OCI-LY1 (cell line): ENCODE measurements around the gene SPTBN2.
A peak's percentile ranks its signal among the peaks of the same experiment; 100 is the strongest.

Source experiments
- H2AFZ ChIP-seq: fragments of 200-600 bp; sonication (generic), shearing (Covaris generic); 2 replicates; pipeline ENCODE4 v1.6.0; 2014; ENCODE audit warnings: antibody characterized with exemption, mild to moderate bottlenecking, low read length
- H3F3A ChIP-seq: fragments of 200-600 bp; sonication (generic), shearing (Covaris generic); 2 replicates; pipeline ENCODE4 v1.6.0; 2014; ENCODE audit warnings: mild to moderate bottlenecking, antibody characterized with exemption, low read length, moderate library complexity; ENCODE audit not compliant: insufficient read depth
- H3K27ac ChIP-seq: fragments of 200-600 bp; sonication (generic); 2 replicates; pipeline ENCODE4 v1.5.1; 2014; ENCODE audit warnings: low read length, mixed run types, mild to moderate bottlenecking, low read depth; ENCODE audit not compliant: poor library complexity, severe bottlenecking
- H3K27me3 ChIP-seq: fragments of 200-600 bp; sonication (generic); 2 replicates; pipeline ENCODE4 v1.6.0; 2014; ENCODE audit warnings: antibody characterized with exemption, mild to moderate bottlenecking, low read length, moderate library complexity; ENCODE audit not compliant: insufficient read depth
- H3K36me3 ChIP-seq: fragments of 200-600 bp; sonication (generic); 2 replicates; pipeline ENCODE4 v1.6.1; 2014; ENCODE audit warnings: mild to moderate bottlenecking, antibody characterized with exemption, low read length, moderate library complexity, mixed read lengths; ENCODE audit not compliant: insufficient read depth
- H3K4me1 ChIP-seq: fragments of 200-600 bp; sonication (generic); 2 replicates; pipeline ENCODE4 v1.5.1; 2014; ENCODE audit warnings: mild to moderate bottlenecking, low read length, moderate library complexity; ENCODE audit not compliant: insufficient read depth, severe bottlenecking
- H3K4me2 ChIP-seq: fragments of 200-600 bp; sonication (generic), shearing (Covaris generic); 2 replicates; pipeline ENCODE4 v1.6.1; 2014; ENCODE audit warnings: low read length
- H3K4me3 ChIP-seq: fragments of 200-600 bp; sonication (generic); 2 replicates; pipeline ENCODE4 v1.5.1; 2014; ENCODE audit warnings: low read length, low read depth, mild to moderate bottlenecking, mixed read lengths; ENCODE audit not compliant: poor library complexity, severe bottlenecking
- H3K79me2 ChIP-seq: fragments of 200-600 bp; shearing (Covaris generic); 2 replicates; pipeline ENCODE4 v1.6.1; 2016; ENCODE audit warnings: mixed run types, low read length, mixed read lengths; ENCODE audit not compliant: insufficient read depth
- H3K9ac ChIP-seq: fragments of 200-600 bp; sonication (generic), shearing (Covaris generic); 2 replicates; pipeline ENCODE4 v1.6.1; 2014; ENCODE audit warnings: mild to moderate bottlenecking, low read length, mixed read lengths
- H3K9me2 ChIP-seq: fragments of 200-600 bp; sonication (generic), shearing (Covaris generic); 2 replicates; pipeline ENCODE4 v1.6.1; 2014; ENCODE audit warnings: low read depth, mild to moderate bottlenecking, low read length, mixed read lengths
- H3K9me3 ChIP-seq: fragments of 200-600 bp; shearing (Covaris generic); 2 replicates; pipeline ENCODE4 v1.6.1; 2014; ENCODE audit warnings: low read length, mixed read lengths
- H4K20me1 ChIP-seq: fragments of 200-600 bp; sonication (generic), shearing (Covaris generic); 2 replicates; pipeline ENCODE4 v1.6.0; 2016; ENCODE audit warnings: mild to moderate bottlenecking, low read length; ENCODE audit not compliant: insufficient read depth
- CTCF ChIP-seq: fragments of 200-600 bp; sonication (generic), shearing (Covaris generic); IDR thresholded peaks from 2 replicates; pipeline ENCODE4 v1.5.1; 2017; ENCODE audit warnings: mild to moderate bottlenecking, antibody characterized with exemption, low read length, moderate library complexity, mixed read lengths
- EZH2 ChIP-seq: fragments of 200-600 bp; sonication (generic), shearing (Covaris generic); IDR thresholded peaks from 2 replicates; pipeline ENCODE4 v1.8.0; 2017; ENCODE audit warnings: borderline replicate concordance, mixed run types, mild to moderate bottlenecking, antibody characterized with exemption, low read length, moderate library complexity, mixed read lengths

Gene SPTBN2

DNA sequence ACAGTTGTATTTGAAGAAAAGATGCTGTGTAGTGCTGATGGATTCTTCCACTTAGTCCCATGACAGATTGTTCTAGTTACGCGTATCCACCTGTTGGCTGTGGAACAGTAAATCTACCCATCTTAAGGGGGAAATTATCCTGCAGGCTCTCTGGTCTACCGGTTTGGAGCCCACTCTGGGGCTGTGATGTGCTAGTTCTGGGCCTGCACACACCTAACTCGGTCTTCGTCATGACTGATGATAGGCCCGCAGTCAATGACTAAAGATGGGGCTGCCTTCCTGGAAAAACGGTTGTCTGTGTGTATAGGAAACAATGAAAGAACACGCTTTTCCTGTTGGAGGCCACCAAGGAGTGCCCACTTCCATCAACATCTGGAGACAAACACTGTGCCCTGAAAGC is 45.1 kb downstream of the SPTBN2 start:
- peaks cover 27% of the 10 kb centered on the region for H3K36me3 ChIP-seq
- H3K4me2 ChIP-seq = no peak overlapping the region
- H3K9me3 ChIP-seq = peaks cover 5% of the 10 kb centered on the region; the same call in 1 of the 2 replicates
- H2AFZ ChIP-seq = no peak overlapping the region
- H3K27ac ChIP-seq = no peak overlapping the region
- H3K27me3 ChIP-seq = no peaks in the 10 kb centered on the region
- no peaks in the 10 kb centered on the region for H3K79me2 ChIP-seq
- H3K4me1 ChIP-seq = no peaks in the 10 kb centered on the region
- no peak overlapping the region for H3K9ac ChIP-seq
- H4K20me1 ChIP-seq = no peaks in the 10 kb centered on the region
- no peak for TF ChIP-seq EZH2
- no peak for TF ChIP-seq CTCF
- H3K4me3 ChIP-seq = no peak overlapping the region
- H3F3A ChIP-seq = no peaks in the 10 kb centered on the region
- no peaks in the 10 kb centered on the region for H3K9me2 ChIP-seq

DNA sequence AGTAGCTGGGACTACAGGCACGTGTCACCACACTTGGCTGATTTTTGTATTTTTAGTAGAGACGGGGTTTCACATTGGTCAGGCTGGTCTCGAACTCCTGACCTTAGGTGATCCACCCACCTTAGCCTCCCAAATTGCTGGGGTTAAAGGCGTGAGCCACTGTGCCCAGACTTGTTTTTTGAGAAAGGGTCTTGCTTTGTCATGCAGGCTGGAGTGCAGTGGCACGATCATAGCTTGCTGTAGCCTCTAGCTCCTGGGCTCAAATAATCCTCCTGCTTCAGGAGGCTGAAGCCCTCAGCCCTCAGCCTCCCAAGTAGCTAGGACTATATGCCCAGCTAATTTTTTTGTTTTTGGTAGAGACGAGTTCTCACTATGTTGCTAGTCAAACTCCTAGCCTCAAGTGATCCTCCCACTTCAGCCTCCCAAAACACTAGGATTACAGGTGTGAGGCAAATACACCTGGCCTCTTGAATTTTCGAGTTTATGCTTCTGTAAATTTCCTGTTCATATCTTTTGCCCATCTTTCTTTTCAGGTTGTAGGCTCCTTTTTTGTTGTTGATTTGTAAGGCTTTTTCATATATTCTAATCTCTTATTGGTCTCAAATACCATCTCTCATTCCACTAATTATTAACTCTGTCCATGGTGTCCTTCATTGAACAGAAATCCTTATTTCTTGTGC is 47.9 kb downstream of the SPTBN2 start:
- peaks cover 12% of the 10 kb centered on the region for H3K36me3 ChIP-seq
- H3K9me3 ChIP-seq = peaks cover 5% of the 10 kb centered on the region; the same call in 1 of the 2 replicates
- H2AFZ ChIP-seq = no peak overlapping the region
- H3K9me2 ChIP-seq = no peaks in the 10 kb centered on the region
- no peaks in the 10 kb centered on the region for H4K20me1 ChIP-seq
- peaks cover 4% of the 10 kb centered on the region; the same call in 1 of the 2 replicates for H3F3A ChIP-seq
- no peak overlapping the region for H3K4me3 ChIP-seq
- H3K4me1 ChIP-seq = peaks cover 17% of the 10 kb centered on the region
- H3K27me3 ChIP-seq = no peaks in the 10 kb centered on the region
- peaks cover 3% of the 10 kb centered on the region; the same call in 1 of the 2 replicates for H3K79me2 ChIP-seq
- TF ChIP-seq EZH2 = no peak
- TF ChIP-seq CTCF = no peak
- no peak overlapping the region for H3K4me2 ChIP-seq
- H3K27ac ChIP-seq = no peak overlapping the region
- H3K9ac ChIP-seq = no peak overlapping the region

- H2AFZ ChIP-seq = no peak within 1 kb of the TSS; the same call in 1 of the 2 replicates
Observed at GRCh38 chr11:66677599-66678375, 51.2 kb downstream of the SPTBN2 start, which contains the start of gene RBM4B. Gene RBM4B, minus strand, starts transcription at chr11:66677887. Its CDS starts 808 bp downstream, at chr11:66677079.

More at GRCh38 chr11:66677599-66678375, 51.2 kb downstream of the SPTBN2 start, which contains the start of gene RBM4B:
- peaks cover 21% of the 10 kb centered on the region for H3K36me3 ChIP-seq
- peak within 1 kb of the TSS; percentile 93 for H3K27ac ChIP-seq
- H3K4me1 ChIP-seq = peaks cover 48% of the 10 kb centered on the region
- peaks cover 4% of the 10 kb centered on the region; the same call in 1 of the 2 replicates for H3F3A ChIP-seq
- peaks cover 6% of the 10 kb centered on the region for H3K79me2 ChIP-seq
- TF ChIP-seq CTCF = no peak
- TF ChIP-seq EZH2 = no peak
- H3K4me2 ChIP-seq = peak within 1 kb of the TSS; percentile 98
- H3K27me3 ChIP-seq = no peaks in the 10 kb centered on the region
- H3K9me3 ChIP-seq = peaks cover 5% of the 10 kb centered on the region; the same call in 1 of the 2 replicates
- H4K20me1 ChIP-seq = no peaks in the 10 kb centered on the region
- peak within 1 kb of the TSS; percentile 76 for H3K9ac ChIP-seq
- H3K4me3 ChIP-seq = peak within 1 kb of the TSS; percentile 74
- H3K9me2 ChIP-seq = no peaks in the 10 kb centered on the region
